ENCODE results near the gene YWHAG.

DNA sequence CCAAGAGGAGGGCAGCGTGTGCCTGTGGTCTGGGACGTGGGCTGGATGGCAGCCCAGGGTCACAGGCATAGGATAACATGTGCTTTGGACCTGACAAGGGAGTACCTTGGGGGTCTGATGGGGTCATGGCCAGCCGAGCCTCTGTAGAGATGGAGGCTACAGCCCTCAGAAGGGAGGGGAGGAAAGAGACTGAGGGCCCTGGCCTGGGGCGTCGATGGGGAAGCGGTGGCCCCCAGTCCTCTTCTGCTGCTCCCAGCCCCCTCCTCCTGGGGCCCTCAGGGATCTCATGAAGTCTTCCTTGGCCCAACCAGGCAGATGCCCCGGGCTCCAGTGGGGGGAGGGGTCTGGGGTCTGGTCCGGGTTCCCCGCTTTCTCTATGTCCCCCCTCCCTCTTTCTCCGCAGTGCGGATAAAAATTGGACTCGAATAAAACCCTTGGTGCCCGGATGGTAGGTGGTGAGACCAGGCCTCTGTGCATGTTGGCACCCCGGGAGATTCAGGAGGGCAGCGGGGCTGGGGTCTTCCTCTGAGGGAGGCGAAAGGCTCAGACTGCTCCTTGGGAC is 71.9 kb downstream of the YWHAG start:
- no peak for TF ChIP-seq EZH2 (IDR thresholded peaks at IDR 0.05; ENCODE audit: low read length)
- TF ChIP-seq, protein P1, sequence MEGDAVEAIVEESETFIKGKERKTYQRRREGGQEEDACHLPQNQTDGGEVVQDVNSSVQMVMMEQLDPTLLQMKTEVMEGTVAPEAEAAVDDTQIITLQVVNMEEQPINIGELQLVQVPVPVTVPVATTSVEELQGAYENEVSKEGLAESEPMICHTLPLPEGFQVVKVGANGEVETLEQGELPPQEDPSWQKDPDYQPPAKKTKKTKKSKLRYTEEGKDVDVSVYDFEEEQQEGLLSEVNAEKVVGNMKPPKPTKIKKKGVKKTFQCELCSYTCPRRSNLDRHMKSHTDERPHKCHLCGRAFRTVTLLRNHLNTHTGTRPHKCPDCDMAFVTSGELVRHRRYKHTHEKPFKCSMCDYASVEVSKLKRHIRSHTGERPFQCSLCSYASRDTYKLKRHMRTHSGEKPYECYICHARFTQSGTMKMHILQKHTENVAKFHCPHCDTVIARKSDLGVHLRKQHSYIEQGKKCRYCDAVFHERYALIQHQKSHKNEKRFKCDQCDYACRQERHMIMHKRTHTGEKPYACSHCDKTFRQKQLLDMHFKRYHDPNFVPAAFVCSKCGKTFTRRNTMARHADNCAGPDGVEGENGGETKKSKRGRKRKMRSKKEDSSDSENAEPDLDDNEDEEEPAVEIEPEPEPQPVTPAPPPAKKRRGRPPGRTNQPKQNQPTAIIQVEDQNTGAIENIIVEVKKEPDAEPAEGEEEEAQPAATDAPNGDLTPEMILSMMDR (optimal IDR thresholded peaks at IDR 0.05 in 1 of 3, IDR thresholded peaks at IDR 0.05 in 1 of 3, conservative IDR thresholded peaks at IDR 0.05 in 1 of 3; ENCODE audit: extremely low read depth in 1 of 3, insufficient read depth in 2 of 3, low read length in 3 of 3) = no peak

Measured in keratinocyte (primary cell).